ENCODE measurements around the gene KIF26B.

Gene KIF26B

DNA sequence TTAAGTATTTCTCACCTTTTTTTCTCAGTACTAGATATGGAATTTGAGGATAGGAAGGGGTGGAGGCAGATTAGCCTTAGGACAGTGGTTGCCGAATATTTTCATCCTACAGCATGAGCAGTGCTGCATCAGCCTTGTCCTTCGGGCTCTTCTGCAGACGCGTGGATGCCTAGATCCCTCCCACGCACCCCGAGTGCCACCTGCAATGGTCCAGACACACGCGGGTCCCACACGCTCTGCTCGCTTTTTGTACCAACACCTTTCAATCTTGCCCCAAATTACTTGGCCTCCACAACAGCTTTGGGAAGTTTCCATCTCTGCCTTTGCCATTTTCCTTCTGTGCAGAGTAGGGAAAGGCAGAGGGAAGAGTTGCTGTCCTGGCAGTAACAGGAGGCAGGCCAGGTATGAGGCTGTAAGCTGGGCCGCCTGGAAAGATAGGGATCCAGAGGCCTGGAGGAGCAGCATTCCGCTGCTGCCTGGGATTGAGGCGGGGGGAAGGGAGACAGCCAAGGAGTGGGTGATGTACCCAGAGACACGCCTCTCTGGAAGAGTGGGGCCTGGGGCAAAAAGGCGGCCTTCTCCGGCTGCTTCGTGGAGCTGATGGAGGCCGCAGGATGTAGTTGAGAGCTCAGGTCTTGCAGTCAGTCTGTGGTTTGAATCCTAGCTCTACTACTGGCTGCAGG lies 467.7 kb downstream of the KIF26B start:
- TF ChIP-seq, protein P1, sequence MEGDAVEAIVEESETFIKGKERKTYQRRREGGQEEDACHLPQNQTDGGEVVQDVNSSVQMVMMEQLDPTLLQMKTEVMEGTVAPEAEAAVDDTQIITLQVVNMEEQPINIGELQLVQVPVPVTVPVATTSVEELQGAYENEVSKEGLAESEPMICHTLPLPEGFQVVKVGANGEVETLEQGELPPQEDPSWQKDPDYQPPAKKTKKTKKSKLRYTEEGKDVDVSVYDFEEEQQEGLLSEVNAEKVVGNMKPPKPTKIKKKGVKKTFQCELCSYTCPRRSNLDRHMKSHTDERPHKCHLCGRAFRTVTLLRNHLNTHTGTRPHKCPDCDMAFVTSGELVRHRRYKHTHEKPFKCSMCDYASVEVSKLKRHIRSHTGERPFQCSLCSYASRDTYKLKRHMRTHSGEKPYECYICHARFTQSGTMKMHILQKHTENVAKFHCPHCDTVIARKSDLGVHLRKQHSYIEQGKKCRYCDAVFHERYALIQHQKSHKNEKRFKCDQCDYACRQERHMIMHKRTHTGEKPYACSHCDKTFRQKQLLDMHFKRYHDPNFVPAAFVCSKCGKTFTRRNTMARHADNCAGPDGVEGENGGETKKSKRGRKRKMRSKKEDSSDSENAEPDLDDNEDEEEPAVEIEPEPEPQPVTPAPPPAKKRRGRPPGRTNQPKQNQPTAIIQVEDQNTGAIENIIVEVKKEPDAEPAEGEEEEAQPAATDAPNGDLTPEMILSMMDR (IDR thresholded peaks at IDR 0.05; ENCODE audit: control insufficient read depth, extremely low read depth, insufficient read depth): no peak
- no peak overlapping the region for H3K4me3 ChIP-seq (ENCODE audit: low read depth, low read length)
- DNase-seq (ENCODE audit: low read depth): no peak

- no peak for DNase-seq (ENCODE audit: low read depth)
- no peak overlapping the region for H3K4me3 ChIP-seq (ENCODE audit: low read depth, low read length)
- TF ChIP-seq, protein P1 (IDR thresholded peaks at IDR 0.05; ENCODE audit: control insufficient read depth, extremely low read depth, insufficient read depth): no peak
These were observed 486.6 kb downstream of the KIF26B start for GRCh38 chr1:245641384-245641783.

DNA sequence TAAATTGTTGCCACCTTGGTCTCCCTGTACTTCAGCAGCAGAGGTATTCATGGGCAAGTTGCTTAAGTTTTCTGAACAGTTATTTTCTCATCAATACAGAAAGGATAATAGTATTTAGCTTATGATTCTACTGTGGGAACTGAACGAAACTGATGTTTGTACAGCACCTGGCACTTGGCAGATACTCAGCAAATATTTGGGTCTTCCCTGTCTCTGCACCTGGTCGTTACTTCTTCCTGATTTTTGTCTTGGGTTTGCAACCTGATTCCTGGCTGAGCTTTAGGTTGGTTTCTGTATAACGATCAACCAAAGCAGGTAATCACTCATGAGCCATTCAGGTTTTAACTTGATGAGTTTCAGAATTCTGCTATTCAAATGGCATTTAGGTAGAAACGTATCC lies 490.6 kb downstream of the KIF26B start:
- TF ChIP-seq, protein P1 (IDR thresholded peaks at IDR 0.05; ENCODE audit: control insufficient read depth, extremely low read depth, insufficient read depth): no peak
- H3K4me3 ChIP-seq (ENCODE audit: low read depth, low read length): no peak overlapping the region
- DNase-seq (ENCODE audit: low read depth): peak; percentile 79

DNA sequence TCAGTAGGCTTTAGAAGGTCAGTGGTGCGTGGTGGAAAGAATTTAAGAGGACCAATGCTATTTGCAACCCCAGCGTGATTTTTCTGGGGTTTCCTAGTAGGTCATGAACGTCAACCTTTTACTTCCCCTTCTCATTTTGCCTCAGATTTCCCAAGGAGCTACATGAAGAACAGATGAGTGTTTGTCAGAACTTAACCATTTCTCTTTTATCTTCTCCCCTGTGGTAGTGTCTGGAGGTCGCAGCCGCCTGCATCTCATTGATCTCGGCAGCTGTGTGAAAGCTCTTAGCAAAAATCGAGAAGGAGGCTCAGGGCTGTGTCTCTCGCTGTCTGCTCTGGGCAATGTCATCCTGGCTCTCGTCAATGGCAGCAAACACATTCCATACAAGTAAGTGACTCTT lies 491.1 kb downstream of the KIF26B start:
- TF ChIP-seq, protein P1 (IDR thresholded peaks at IDR 0.05; ENCODE audit: control insufficient read depth, extremely low read depth, insufficient read depth): no peak
- no peak overlapping the region for H3K4me3 ChIP-seq (ENCODE audit: low read depth, low read length)
- DNase-seq (ENCODE audit: low read depth): no peak

GRCh38 chr1:245648749-245649522 lies 494.2 kb downstream of the KIF26B start:
- TF ChIP-seq, protein P1 (IDR thresholded peaks at IDR 0.05; ENCODE audit: control insufficient read depth, extremely low read depth, insufficient read depth): no peak
- no peak overlapping the region for H3K4me3 ChIP-seq (ENCODE audit: low read depth, low read length)
- DNase-seq (ENCODE audit: low read depth): no peak

GRCh38 chr1:245649666-245650065 lies 494.9 kb downstream of the KIF26B start:
- no peak for DNase-seq (ENCODE audit: low read depth)
- H3K4me3 ChIP-seq (ENCODE audit: low read depth, low read length): no peak overlapping the region
- TF ChIP-seq, protein P1 (IDR thresholded peaks at IDR 0.05; ENCODE audit: control insufficient read depth, extremely low read depth, insufficient read depth): no peak

Data from LNCaP clone FGC (cell line).